NCI-H2171 (cell line): ENCODE measurements around the gene FKBP1A.

Source experiments
- DNase-seq: peaks from one replicate; lab custom pipeline; 2025; lab: John Stamatoyannopoulos, UW

FKBP1A gene

GRCh38 chr20:1383623-1384404 is 9.0 kb downstream of the FKBP1A start:
- DNase-seq, result no peak

DNA sequence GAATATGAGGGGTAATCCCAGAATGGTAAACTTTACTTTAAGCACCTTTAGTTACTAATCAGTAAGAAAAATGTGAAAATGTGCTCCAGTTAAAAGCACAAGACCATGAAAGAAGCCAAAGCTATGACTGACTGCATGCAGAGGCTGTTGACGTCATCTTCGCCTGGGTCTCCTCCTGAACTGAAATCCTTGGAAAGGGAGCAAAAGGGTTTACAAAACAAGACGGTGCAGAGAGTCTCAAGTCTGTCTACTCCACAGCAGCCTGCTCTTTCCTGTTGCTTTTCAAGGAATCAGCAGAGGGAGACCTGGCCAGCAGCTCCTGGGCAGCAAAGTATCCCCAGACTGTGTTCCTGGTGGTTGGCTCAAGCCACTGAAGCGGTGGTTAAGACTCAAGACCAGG is 10.2 kb downstream of the FKBP1A start:
- no peak for DNase-seq

GRCh38 chr20:1381753-1382591 is 10.9 kb downstream of the FKBP1A start:
- DNase-seq, result no peak

DNA sequence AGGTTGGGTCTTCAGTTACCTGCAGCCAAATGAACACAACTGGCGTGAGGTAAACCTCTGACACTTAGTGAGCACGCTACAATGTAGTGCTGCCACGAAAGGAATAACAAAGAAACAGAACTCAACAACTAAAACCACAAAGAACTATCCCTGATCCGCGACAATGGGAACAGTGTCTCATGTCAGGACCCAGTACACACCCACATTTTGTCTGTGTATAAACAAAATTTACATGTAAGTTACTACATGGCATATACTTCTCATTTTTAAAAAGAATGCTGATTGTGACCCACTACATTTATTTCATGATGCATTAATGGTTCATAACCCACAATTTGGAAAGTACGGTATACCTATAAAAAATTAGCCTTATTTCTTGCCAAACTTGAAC is 14.1 kb downstream of the FKBP1A start:
- DNase-seq, result no peak

GRCh38 chr20:1377984-1378734 is 14.7 kb downstream of the FKBP1A start:
- no peak for DNase-seq

DNA sequence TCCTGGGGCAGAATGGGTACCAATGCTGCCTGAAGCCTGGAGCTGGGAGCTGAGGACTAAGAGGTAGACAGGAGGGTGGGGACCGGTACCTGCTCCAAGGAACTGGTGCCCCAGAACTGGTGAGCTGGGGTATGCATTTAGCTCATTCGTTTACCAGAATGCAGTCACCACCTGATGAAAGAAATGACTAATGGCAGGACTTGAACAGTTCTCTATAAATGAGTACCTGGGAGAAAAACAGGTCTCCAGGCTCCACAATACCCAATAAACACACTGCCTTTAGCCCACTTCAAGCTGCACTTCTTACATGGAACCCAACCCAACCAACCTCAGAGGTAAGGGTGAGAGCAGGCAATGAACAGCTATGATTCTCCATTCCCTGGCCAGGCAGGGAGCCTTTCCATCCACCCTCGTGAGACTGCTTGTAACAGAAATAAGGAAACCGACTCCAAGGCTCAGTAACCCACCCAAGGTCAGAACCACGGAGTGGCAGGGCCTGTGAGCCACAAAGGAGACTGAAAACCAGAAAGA is 15.4 kb downstream of the FKBP1A start:
- no peak for DNase-seq

DNA sequence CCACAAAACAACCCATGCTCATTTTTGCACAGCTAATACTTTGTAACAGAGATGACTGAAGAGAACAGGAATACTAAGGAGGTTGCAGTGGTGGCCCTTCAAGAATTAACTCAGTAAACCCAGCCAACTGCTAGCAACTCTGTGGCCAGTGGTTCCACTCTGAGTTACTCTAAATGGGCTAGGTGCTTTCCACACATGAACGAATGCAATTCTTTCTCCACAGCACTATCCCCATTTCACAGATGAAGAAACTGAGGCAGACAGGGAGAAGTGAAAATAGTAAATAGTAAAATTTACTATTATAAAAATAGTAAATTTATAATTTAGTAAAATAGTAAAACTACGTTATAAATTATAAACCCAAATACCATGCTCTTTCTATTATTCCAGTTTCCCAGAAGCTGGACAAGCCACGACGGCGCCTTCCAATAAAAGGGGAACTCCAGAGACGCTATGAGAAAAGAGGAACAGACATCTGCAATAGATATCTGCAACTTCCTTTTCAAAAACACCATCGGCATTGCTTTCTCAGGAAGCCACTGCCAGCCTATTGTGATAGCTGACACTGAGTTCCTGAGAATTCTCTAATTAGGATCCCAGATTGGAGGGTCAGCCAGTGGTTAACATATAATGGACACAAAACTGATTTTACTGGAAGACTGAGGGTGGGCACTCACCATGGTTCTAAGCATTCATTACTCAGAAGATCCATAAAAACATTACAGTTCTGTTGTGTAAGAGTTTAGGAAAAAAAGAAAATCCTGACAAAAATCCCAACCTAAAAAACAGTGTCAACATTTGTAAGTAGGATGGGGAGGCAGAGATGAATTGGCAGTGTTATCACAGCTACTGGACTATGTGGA is 16.2 kb downstream of the FKBP1A start:
- DNase-seq, result no peak

DNA sequence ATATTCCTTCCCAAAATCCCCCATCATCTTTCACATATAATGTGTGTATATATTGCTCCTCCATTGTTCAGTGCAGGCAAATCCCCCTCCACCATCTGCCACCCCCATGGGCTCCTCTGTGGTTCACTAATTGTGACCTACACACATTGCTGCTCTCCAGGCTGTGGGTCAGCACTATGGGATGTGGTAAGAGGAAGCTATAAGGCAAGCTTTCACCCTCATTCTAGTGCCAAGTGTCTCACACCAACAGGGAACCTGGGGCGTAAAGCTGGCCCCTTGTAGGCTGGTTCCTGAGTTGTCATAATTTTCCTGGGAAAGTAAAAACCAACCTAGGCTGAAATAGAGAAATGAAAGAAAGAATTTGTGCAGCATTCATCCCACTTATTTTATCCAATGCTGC is 16.8 kb downstream of the FKBP1A start:
- no peak for DNase-seq

GRCh38 chr20:1375515-1375914 is 17.3 kb downstream of the FKBP1A start:
- no peak for DNase-seq

DNA sequence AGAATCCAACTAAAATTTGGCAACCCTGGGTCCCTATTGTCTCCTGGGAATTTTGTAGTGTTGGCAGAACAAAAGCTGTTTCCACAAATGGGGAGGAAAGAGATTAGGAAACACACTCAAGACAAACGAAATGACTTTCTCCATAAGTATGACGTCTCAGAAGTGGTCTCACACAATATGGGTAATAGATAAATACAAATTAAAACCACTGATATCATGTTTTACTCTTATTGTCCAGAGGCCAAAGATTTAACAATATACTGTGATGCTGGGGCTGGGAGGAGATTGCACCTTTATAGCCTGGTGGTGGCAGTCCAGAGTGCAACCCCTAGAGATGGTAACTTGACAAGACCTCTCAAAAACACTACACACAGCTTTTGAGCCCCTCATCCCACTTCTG is 18.6 kb downstream of the FKBP1A start:
- no peak for DNase-seq

- no peak for DNase-seq
Measured at GRCh38 chr20:1373614-1374013, 19.2 kb downstream of the FKBP1A start.

- DNase-seq, result no peak
Measured at GRCh38 chr20:1373036-1373435, 19.8 kb downstream of the FKBP1A start.

DNA sequence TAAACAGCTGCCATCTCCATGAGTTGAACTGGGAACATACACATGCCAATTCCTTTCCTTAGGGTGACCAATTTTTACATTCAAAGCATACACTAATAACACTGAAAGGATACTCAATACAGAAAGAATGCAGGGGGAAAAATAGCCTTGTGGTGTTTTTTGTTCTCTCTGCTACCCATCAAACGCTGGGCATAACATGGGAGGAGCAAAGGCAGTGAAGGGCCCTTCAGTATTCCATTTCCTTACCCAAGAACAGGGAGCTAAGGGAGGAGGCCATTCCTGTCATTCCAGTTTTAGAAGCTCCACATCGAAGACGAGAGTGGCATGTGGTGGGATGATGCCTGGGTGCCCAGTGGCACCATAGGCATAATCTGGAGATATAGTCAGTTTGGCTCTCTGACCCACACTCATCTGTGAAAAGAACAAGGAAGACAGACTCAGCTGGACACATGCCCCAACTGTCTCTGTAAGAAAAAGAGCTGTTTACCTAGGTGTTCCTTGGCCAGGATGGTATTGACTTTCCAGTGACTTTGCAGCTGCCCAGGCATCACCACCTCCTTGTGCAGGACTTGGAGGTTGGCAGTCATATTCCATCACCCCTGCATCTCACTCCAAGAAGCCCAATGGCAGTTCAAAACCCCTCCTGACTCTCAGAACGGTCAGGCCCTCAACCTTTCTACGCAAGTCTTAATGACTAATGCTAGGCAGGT is 20.9 kb downstream of the FKBP1A start:
- DNase-seq, result no peak

DNA sequence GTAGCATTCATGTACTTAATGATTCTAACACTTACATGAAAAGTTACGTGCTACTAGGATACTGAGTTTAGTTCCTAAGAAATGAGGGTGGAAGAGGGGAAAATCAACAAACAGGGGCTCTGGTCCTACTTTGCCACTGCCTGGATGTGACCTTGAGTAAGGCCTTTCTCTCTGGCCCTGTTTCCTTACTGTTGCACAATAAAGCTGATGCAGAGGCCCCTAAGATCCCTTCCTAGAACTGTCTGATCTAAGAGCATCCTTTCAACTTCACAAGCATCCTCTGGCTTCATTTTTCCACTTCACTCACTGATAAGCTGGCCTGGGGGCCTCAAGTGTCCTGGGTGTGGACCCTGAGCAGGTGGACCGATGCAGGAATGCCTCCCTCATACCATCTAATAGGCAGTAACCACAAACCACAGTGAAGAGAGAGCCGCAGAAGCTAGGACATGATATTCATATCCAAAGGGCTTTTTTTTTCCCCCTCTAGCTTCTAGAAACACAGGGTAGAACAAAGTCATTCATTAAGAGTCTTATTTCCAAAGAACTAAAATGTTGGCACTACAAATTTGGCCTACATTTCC is 21.6 kb downstream of the FKBP1A start:
- DNase-seq, result no peak

DNA sequence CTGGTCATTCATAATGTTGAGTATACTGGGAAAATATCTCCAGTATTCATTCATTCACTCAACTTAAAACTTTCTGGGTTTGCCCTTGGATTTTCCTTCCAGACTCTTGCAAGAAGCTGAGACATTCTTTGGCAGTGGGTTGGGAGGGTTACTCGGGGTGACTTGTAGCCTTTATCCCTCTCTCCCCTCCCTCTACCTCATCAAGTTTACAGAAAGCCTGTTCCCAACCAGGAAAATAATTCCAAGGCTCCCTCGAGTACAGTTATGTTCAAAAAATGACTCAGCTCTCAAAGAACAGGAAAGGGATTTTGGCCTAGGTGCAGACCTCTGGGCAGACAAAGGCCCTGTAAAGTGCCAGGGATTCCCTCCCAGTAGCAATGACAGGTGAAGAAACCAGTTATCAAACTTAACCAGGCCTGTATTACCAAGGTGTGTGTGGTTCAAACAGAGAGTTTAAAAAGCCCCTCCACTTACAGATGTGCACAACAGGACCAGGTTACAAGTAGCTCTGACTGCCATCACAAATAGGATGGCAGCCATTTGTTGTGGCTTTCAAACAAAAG is 22.2 kb downstream of the FKBP1A start:
- DNase-seq, result no peak

- DNase-seq, result peak; percentile 75
Measured at GRCh38 chr20:1369970-1370369, 22.9 kb downstream of the FKBP1A start.

- DNase-seq, result no peak
Measured at GRCh38 chr20:1368448-1369199, 24.2 kb downstream of the FKBP1A start.

GRCh38 chr20:1367479-1367878 is 25.4 kb downstream of the FKBP1A start:
- no peak for DNase-seq

- no peak for DNase-seq
Measured at GRCh38 chr20:1364106-1364505, 28.7 kb downstream of the FKBP1A start.
